ENCODE results near the gene GALNS.
"Not testable (repeated sequence)": the region's sequence is repeated elsewhere in the genome, so short reads cannot be mapped to it uniquely, and the experiment has no call there.

The GALNS gene

GRCh38 chr16:88780142-88781062 lies 76.3 kb downstream of the GALNS start:
- no peak for FAIRE-seq

GRCh38 chr16:88779406-88780141 lies 77.2 kb downstream of the GALNS start:
- FAIRE-seq = no peak

DNA sequence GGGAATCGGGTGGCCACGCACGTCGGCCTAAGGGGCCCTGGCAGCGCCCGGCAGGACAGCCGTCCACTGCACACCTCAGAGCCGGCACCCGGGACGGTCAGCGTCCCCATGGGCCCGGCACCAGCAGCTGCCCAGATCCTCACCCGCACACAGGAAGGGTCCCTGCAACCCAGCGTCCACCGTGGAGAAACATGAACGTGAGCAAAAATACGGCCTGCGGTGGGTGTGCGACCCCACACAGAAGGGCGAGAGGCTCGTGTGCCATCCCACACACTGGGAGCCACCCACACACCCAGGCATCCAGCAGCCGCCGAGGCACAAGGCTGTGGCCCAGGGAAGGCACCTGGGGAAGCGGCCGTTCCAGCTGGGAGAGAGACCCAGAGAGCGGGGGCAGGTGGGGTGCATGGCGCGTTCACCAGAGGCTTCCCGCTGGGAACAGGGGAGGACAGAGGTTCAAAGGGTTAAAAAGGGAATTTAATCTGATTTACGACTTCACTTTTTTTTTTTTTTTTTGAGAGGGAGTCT lies 78.1 kb downstream of the GALNS start:
- FAIRE-seq = no peak

DNA sequence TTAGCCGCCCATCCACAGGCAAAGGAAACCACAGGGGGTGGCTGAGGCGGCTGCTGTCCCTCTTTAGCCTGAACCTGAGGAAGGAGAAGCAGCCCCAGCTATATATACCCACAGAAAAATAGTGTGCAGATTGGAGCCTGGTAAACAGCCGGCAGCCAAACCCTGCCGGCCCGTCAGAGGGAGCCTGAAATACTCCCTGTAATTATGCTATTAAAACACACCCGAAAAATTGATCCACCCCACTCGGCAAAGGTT lies 78.5 kb downstream of the GALNS start:
- FAIRE-seq = no peak

GRCh38 chr16:88777471-88778270 lies 79.1 kb downstream of the GALNS start:
- FAIRE-seq = no peak

GRCh38 chr16:88775825-88776224 lies 80.9 kb downstream of the GALNS start:
- no peak for FAIRE-seq

DNA sequence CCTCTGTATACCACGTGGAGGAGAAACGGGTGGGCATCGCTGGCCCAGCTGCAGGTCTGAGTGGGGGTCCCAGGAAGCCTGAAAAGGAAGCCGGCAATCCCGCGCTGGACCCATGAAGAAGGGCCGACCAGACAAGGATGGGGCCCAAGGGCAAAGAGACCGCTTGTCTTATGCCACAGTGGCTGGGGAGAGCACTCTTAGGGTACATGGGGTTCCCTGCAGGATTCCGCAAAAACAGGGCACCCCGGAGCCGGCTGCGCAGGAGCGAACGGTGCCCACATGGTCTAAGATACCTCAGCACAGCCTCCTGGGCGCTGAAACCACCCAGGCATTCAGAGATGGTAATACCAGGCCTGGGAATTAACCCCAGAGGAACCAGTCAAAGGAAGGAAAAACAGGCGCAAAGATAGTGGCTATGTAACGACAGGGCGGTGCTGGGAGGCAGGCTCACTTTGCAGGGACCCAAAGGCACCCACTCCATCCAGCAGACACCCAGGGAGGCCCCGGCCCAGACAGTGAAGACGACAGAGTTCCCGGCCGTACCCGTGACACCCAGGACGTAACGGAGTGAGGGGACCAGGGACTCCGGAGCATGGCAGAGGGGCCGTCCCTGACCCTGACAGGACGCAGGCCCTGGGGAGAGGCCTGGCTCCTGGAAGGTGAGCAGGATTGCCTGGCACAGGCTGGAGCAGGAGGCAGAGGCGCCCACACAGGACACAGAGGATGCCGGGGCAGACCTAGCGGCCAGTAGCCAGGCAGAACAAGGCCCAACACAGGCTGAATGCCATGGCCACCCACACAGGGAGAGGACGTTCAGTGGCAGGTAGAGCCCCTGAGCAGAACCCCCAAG lies 82.0 kb downstream of the GALNS start:
- FAIRE-seq = no peak

DNA sequence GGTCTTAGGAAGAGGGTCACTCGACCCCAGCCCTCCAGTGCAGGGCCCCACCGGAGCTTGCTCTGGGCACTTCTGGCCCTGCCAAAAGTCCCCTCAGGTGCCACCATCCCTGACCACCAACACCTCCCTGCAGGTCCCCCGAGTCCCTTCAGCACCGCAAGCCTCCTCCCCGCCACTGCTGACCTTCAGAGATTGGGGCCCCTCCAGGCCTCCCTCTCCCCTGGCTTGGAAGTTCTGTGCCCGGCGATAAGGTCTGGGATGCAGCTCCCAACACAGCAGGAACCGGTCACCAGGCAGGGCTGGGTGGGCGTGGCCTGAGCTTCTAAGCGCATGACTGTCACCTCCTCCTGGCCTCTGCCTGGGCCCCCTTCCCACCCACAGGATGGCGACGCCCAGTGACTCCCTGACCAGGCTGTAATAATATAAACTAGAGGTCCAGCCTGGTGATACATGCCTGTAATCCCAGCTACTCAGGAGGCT lies 82.9 kb downstream of the GALNS start:
- no peak for FAIRE-seq

DNA sequence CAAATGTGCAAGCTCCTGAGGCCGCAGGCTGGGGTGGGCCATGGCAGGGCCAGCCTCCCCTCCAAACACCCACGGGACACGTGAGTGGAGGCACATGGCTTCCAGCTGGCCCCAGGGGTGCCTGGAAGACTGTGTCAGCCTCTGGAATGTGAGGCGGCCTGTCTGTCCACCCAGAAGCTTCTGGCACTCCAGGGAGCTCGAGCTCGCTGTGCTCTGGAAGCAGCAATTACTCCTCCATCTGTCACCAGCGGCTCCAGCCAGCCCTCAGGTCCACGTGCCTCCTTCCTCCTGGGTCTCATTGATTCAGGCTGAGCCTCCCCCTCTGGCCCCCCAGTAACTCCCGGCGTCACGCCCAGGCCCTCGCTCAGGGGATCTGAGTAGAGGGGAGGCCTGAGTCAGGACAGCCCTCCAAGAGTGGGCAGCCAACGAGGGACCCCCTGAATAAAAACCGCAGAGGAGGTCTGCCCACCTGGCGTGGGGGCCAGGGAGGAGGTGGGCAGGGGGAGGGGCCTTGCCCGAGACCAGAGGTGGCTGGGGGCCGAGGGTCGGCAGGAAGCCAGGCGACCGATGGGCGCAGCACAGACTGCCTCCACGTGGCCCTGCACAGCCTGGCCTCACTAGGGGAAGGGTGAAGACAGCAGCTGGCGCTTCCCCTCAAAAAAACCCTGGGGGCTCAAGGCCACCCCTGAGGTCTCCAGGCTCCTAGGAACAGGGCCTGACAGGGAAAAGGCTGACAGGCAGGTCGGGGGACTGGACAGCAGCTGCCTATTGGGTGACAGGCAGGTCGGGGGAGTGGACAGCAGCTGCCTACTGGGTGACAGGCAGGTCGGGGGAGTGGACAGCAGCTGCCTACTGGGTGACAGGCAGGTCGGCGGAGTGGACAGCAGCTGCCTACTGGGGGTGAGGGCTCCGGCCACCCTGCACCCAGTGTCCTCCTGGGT lies 83.6 kb downstream of the GALNS start:
- FAIRE-seq = no peak

DNA sequence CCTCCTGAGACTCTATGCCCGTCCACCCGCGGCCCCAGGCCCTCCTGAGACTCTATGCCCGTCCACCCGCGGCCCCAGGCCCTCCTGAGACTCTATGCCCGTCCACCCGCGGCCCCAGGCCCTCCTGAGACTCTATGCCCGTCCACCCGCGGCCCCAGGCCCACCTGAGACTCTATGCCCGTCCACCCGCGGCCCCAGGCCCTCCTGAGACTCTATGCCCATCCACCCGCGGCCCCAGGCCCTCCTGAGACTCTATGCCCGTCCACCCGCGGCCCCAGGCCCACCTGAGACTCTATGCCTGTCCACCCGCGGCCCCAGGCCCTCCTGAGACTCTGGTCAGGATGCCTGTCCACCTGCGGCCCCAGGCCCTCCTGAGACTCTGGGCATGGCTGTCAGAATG lies 85.0 kb downstream of the GALNS start:
- not testable (repeated sequence) for FAIRE-seq

GRCh38 chr16:88771294-88771772 lies 85.4 kb downstream of the GALNS start:
- no peak for FAIRE-seq

- FAIRE-seq = no peak
Measured at GRCh38 chr16:88770461-88771293, 86.1 kb downstream of the GALNS start.

GRCh38 chr16:88769617-88770460 lies 86.9 kb downstream of the GALNS start:
- no peak for FAIRE-seq

- no peak for FAIRE-seq
Measured at GRCh38 chr16:88768071-88768783, 88.5 kb downstream of the GALNS start.

- no peak for FAIRE-seq
Measured at GRCh38 chr16:88767546-88768070, 89.1 kb downstream of the GALNS start.

DNA sequence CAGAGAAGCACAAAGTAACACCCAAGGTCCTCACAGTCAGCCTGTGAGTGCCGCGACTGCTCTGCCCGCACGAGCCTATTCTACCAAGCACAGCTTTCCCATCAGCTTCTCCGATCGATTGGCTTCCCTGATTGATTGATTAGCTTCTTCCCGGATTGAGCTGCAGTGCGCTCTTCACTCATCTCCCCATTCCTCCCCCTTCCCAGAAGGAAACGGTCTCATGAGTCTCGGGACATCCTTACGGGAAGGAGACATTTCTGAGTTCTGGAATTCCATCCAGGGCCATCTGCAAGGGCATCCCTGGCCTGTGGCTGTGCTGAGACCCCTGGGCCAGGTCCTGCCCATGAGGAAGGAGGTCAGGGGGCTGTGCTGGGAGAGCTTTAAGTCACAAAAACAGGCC lies 89.8 kb downstream of the GALNS start:
- FAIRE-seq = no peak

DNA sequence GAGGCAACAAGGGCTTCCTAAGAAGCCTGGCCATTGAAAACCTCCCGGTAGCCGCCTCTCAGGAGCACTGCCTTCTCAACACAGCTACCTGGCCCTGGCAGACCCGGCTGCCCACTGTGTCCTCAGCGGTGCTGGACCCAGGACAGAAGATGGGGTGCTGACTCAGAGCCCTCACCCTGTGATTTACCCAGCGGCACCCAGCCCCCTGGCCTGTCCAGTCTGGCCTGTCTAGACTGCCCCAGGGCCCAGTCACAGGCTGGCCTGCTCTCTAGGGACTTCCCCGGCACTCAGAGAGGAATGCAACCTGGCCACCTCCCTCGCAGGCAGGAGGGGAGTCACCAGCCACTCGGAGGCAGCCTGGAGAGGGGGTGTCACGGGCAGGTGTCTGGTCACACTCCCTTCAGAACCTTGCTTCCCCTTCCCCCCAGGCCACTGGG lies 91.8 kb downstream of the GALNS start:
- no peak for FAIRE-seq

GRCh38 chr16:88764080-88764479 lies 92.7 kb downstream of the GALNS start:
- FAIRE-seq = no peak
